HEK293 (cell line): ENCODE measurements around the gene FRMD4A.

Experiments
- CTCF ChIA-PET: fragments of 350-600 bp; formaldehyde crosslinking; extraction: SDS; loops from one replicate; lab custom pipeline; 2021; ENCODE audit warnings: antibody characterized with exemption; lab: Yijun Ruan, JAX
- POLR2A ChIA-PET: fragments of 300-600 bp; formaldehyde crosslinking; extraction: SDS; loops from one replicate; lab custom pipeline; 2020; ENCODE audit warnings: antibody characterized with exemption, inconsistent platforms; lab: Yijun Ruan, JAX
- H3K27ac ChIP-seq: fragments of 200-500 bp; sonication (Bioruptor generic); 2 replicates; pipeline ENCODE4 v1.5.1; 2014; ENCODE audit warnings: low read depth, low read length, control low read depth, inconsistent platforms; ENCODE audit errors: extremely low read depth
- H3K36me3 ChIP-seq, 2 experiments: fragments of 200-500 bp in 1 of 2; sonication (Bioruptor generic) in 1 of 2; 1 replicate in 1 of 2; 2 replicates in 1 of 2; pipeline ENCODE4 v1.5.1; 2014 to 2017; ENCODE audit warnings: inconsistent platforms in 2 of 2, low read length in 2 of 2; ENCODE audit not compliant: control insufficient read depth in 2 of 2, insufficient read depth in 1 of 2
- H3K4me1 ChIP-seq: fragments of 200-500 bp; sonication (Bioruptor generic); 2 replicates; pipeline ENCODE4 v1.5.1; 2014; ENCODE audit warnings: mild to moderate bottlenecking, low read length, inconsistent platforms; ENCODE audit not compliant: control insufficient read depth, insufficient read depth
- H3K4me3 ChIP-seq: 2 replicates; pipeline ENCODE4 v1.5.1; 2011; ENCODE audit warnings: low read depth, mild to moderate bottlenecking, control low read depth, low read length, moderate library complexity
- H3K9me3 ChIP-seq: fragments of 200-500 bp; sonication (Bioruptor generic); 2 replicates; pipeline ENCODE4 v1.5.1; 2014; ENCODE audit warnings: low read depth, low read length, inconsistent platforms; ENCODE audit not compliant: control insufficient read depth, insufficient read depth
- MZF1 ChIP-seq: fragments of 450-650 bp; formaldehyde crosslinking; IDR thresholded peaks from 2 replicates; pipeline ENCODE4 v1.5.1; 2017; ENCODE audit warnings: missing biosample characterization, missing genetic modification characterization, borderline replicate concordance
- REST ChIP-seq: fragments of 450-650 bp; formaldehyde crosslinking; IDR thresholded peaks from 2 replicates; pipeline ENCODE4 v1.5.1; 2016; ENCODE audit warnings: missing biosample characterization, missing genetic modification characterization
- ZBTB20 ChIP-seq: fragments of 450-650 bp; formaldehyde crosslinking; IDR thresholded peaks from 2 replicates; pipeline ENCODE4 v1.5.1; 2016; ENCODE audit warnings: missing biosample characterization, missing genetic modification characterization
- ZFP41 ChIP-seq: fragments of 450-650 bp; formaldehyde crosslinking; IDR thresholded peaks from 2 replicates; pipeline ENCODE4 v1.5.1; 2016; ENCODE audit warnings: missing biosample characterization, missing genetic modification characterization, borderline replicate concordance
- ZFP69B ChIP-seq: fragments of 450-650 bp; formaldehyde crosslinking; IDR thresholded peaks from 2 replicates; pipeline ENCODE4 v1.5.1; 2016; ENCODE audit warnings: missing biosample characterization, missing genetic modification characterization
- ZNF121 ChIP-seq: fragments of 450-650 bp; formaldehyde crosslinking; IDR thresholded peaks from 2 replicates; pipeline ENCODE4 v1.5.1; 2016; ENCODE audit warnings: missing biosample characterization, missing genetic modification characterization
- ZNF2 ChIP-seq: fragments of 450-650 bp; formaldehyde crosslinking; IDR thresholded peaks from 2 replicates; pipeline ENCODE4 v1.5.1; 2016; ENCODE audit warnings: missing biosample characterization, missing genetic modification characterization
- ZNF23 ChIP-seq: fragments of 450-650 bp; formaldehyde crosslinking; IDR thresholded peaks from 2 replicates; pipeline ENCODE4 v1.5.1; 2016; ENCODE audit warnings: missing biosample characterization, missing genetic modification characterization, borderline replicate concordance
- ZNF350 ChIP-seq: fragments of 450-650 bp; formaldehyde crosslinking; IDR thresholded peaks from 2 replicates; pipeline ENCODE4 v1.5.0; 2017; ENCODE audit warnings: missing biosample characterization, mild to moderate bottlenecking, missing genetic modification characterization
- ZNF433 ChIP-seq: fragments of 450-650 bp; formaldehyde crosslinking; IDR thresholded peaks from 2 replicates; pipeline ENCODE4 v1.5.1; 2016; ENCODE audit warnings: missing biosample characterization, missing genetic modification characterization, low read depth
- ZNF521 ChIP-seq: fragments of 450-650 bp; formaldehyde crosslinking; IDR thresholded peaks from 2 replicates; pipeline ENCODE4 v1.5.1; 2017; ENCODE audit warnings: missing biosample characterization, mild to moderate bottlenecking, missing genetic modification characterization
- ZNF585B ChIP-seq: fragments of 450-650 bp; formaldehyde crosslinking; IDR thresholded peaks from 2 replicates; pipeline ENCODE4 v1.5.1; 2016; ENCODE audit warnings: missing biosample characterization, missing genetic modification characterization
- ZNF645 ChIP-seq: fragments of 450-650 bp; formaldehyde crosslinking; IDR thresholded peaks from 2 replicates; pipeline ENCODE4; 2016; ENCODE audit warnings: missing biosample characterization, missing genetic modification characterization
- ZNF692 ChIP-seq: fragments of 450-650 bp; formaldehyde crosslinking; IDR thresholded peaks from 2 replicates; pipeline ENCODE4 v1.5.1; 2016; ENCODE audit warnings: missing biosample characterization, missing genetic modification characterization
- TF ChIP-seq, protein P1 (sequence below): fragments of 450-650 bp; formaldehyde crosslinking; IDR thresholded peaks from 2 replicates; pipeline ENCODE4 v1.5.1; 2017; ENCODE audit warnings: missing biosample characterization, mild to moderate bottlenecking, missing genetic modification characterization, moderate library complexity

The FRMD4A gene

DNA sequence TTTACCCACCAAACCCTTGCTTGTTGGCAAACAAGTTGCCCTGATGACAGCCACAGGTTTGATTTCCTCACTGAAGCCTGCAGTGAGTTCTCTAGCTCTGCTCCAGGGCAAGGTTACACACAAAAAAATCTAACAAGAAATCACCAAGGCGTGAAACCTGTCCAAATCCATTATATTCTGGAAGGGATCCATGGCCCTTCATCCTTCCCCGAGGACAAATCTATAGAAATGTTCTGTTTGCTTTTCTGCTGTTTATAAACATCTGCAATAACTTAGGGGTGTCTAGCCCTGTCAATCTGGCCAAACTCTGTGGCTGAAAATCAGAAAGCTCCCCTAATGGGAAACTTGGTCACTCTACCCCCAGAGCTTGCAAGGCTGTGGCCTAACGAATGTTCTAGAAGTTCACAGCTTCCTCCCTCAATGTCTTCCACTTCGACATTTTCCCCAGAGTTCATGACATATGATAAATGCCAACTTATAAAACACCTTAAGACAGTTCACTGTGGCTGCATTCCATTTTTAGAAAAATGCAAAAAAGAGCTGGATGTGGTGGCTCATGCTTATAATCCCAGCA, 579.4 kb downstream of the FRMD4A start (continued):
- TF ChIP-seq ZNF692 (tag by site-specific recombination) (no peak), ZNF350 (tag by site-specific recombination) (no peak), ZNF2 (no peak), ZNF521 (tag by site-specific recombination) (no peak), ZFP41 (no peak)
- TF ChIP-seq, all 188 proteins: peak for 0

DNA sequence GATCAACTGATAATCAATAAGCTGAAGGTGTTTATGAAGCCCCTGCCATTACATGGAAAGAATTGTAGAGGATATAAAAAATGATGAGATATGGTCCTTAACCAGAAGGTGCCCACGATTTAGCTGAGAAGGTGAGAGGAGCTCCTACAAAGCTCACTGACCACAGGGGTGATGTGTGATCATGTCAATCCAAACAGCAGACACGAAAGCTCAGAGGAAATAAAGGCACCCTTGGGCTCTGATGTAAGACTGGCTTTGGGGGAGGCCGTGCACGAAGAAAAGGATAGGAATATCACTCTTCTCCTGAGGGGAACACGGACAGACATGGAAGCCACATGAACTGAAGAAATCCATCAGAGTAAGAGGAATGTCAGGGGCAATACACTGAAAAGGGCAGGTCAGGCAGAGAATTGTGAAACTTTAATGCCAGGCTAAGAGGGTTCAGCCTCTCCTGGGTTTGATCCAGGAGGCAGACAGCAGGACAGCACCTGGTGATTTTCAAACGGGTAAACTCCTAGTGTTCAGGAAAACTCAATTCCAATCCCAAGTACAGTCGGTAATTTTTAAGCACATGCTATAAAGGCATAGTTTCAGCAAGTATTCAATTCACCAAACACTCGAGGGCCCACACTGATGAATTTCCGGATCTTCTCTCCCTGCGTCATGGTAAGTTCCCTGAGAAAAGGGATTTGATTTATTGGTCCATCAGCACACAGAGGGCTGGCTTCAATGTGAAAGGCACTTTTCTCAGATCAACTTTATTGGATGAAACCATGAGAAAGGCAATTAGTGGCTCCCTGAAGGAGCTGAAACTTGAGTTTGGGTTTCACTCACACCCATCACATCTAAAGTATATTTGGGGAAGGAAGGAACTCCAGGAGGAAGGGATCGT, 580.2 kb downstream of the FRMD4A start:
- H3K4me3 ChIP-seq, result no peak overlapping the region
- H3K36me3 ChIP-seq, result no peaks in the 10 kb centered on the region
- ChIA-PET POLR2A (interaction anchor here (1.2 kb wide), 1 partner anchor 12 kb away, joined by 3 read pairs; no protein-coding TSS in a partner anchor), CTCF (interaction anchor here (0.6 to 1.2 kb wide), 2 partner anchors 19 to 785 kb away, joined by 3 read pairs; no protein-coding TSS in a partner anchor)
- H3K4me1 ChIP-seq, result 0 out of 2 replicates have a peak, but pooled peaks cover 4% of the 10 kb centered on the region
- H3K9me3 ChIP-seq, result no peaks in the 10 kb centered on the region
- no peak overlapping the region for H3K27ac ChIP-seq
- TF ChIP-seq MZF1 (tag by site-specific recombination) (peak; percentile 38; the same call in 1 of the 2 replicates), ZNF121 (tag by site-specific recombination) (no peak), ZNF23 (tag by site-specific recombination) (no peak), ZNF433 (tag by site-specific recombination) (no peak), ZNF585B (no peak), ZNF645 (tag by site-specific recombination) (no peak), REST (no peak), ZBTB20 (tag by site-specific recombination) (no peak)

DNA sequence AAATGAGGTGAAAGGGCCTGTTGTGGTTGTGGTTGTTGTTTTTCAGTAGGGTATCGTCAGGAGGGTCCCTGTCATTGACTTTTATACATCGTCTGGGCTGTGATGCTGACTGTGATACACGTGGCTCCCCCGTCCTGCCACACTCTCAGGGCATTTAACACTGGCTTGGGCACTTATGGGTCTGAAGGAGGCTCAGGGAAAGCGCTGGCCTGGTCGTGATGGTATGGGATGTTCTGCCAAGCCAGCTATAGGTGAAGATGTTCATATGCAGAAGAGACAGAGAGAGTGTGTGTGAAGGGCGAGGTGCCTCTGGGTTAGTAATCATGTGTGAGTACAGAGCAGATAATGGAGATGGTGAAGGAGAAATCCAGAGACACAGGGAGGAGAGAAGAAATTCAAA, 585.5 kb downstream of the FRMD4A start:
- Histone ChIP-seq H3K4me1 (no peaks in the 10 kb centered on the region), H3K9me3 (no peaks in the 10 kb centered on the region), H3K27ac (no peak overlapping the region), H3K4me3 (no peak overlapping the region), H3K36me3 (no peaks in the 10 kb centered on the region)
- POLR2A ChIA-PET, result no interaction called here
- TF ChIP-seq, protein P1, sequence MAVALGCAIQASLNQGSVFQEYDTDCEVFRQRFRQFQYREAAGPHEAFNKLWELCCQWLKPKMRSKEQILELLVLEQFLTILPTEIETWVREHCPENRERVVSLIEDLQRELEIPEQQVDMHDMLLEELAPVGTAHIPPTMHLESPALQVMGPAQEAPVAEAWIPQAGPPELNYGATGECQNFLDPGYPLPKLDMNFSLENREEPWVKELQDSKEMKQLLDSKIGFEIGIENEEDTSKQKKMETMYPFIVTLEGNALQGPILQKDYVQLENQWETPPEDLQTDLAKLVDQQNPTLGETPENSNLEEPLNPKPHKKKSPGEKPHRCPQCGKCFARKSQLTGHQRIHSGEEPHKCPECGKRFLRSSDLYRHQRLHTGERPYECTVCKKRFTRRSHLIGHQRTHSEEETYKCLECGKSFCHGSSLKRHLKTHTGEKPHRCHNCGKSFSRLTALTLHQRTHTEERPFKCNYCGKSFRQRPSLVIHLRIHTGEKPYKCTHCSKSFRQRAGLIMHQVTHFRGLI, result no peak
- TF ChIP-seq ZFP69B (tag by site-specific recombination), result no peak
- CTCF ChIA-PET, result interaction anchor here (0.8 kb wide), 1 partner anchor 428 kb away, joined by 3 read pairs; no protein-coding TSS in a partner anchor
